T-helper 1 cell treated with Interleukin-12 subunit alpha and Interleukin-12 subunit beta and Interleukin-4 antibody, amounts not matched to agents 30 ng/mL and 1 ng/mL, for 36 hours (primary cell): ENCODE results near the gene ARL2. TPM values are rescaled to one million over a fixed set of nuclear protein-coding genes. Genes with fewer than 3 reads are reported as not detected.
"Not testable (repeated sequence)": the region's sequence is repeated elsewhere in the genome, so short reads cannot be mapped to it uniquely, and the experiment has no call there.

ENCODE experiments used
- intact Hi-C: fragments of 100-400 bp; cut with micrococcal nuclease; formaldehyde crosslinking; loops from one replicate; pipeline ENCODE4 v1.15.1; 2024
- total RNA-seq: library from RNA; stranded (reverse); gene quantifications from 2 replicates; pipeline ENCODE4 v1.2.3, GENCODE V29; 2022

ARL2 gene
- total RNA-seq, 1 donor from 2014 or later, result 55.8 TPM

- intact Hi-C loops, result no loop called here
Measured at GRCh38 chr11:65003282-65003681, 10.7 kb upstream of the ARL2 start.

- intact Hi-C loops, result not testable (repeated sequence)
Measured at GRCh38 chr11:65003968-65004367, 10.0 kb upstream of the ARL2 start.

- intact Hi-C loops, result no loop called here
Measured at GRCh38 chr11:65008016-65008415, 5.9 kb upstream of the ARL2 start.

- intact Hi-C loops, result no loop called here
Measured at GRCh38 chr11:65008873-65009272, 5.1 kb upstream of the ARL2 start.

- intact Hi-C loops, result loop anchor here (1.0 to 5.0 kb wide), 11 partner anchors 14 to 656 kb away; partner anchors contain the start of genes ATG2A, CDCA5, PPP2R5B and RPS6KA4
Measured at GRCh38 chr11:65013130-65013887, 651 bp upstream of the ARL2 start.

- intact Hi-C loops, result loop anchor here (1.0 to 5.0 kb wide), 2 partner anchors 108 to 657 kb away; partner anchors contain the start of genes FAU, MRPL49 and RPS6KA4
Measured at GRCh38 chr11:65014726-65015227, 817 bp downstream of the ARL2 start.

GRCh38 chr11:65016705-65017104 lies 2.7 kb downstream of the ARL2 start:
- intact Hi-C loops, result no loop called here

GRCh38 chr11:65017937-65018336 lies 4.0 kb downstream of the ARL2 start:
- intact Hi-C loops, result no loop called here

GRCh38 chr11:65019824-65020223 lies 5.9 kb downstream of the ARL2 start:
- intact Hi-C loops, result no loop called here

- intact Hi-C loops, result no loop called here
Measured at GRCh38 chr11:65021003-65021402, 7.0 kb downstream of the ARL2 start.

- intact Hi-C loops, result no loop called here
Measured at GRCh38 chr11:65021509-65021908, 7.5 kb downstream of the ARL2 start.

- intact Hi-C loops, result not testable (repeated sequence)
Measured at GRCh38 chr11:65023502-65023901, 9.5 kb downstream of the ARL2 start.

- intact Hi-C loops, result loop anchor here (1.0 to 5.0 kb wide), 16 partner anchors 13 to 588 kb away; partner anchors contain the start of genes ATG2A, CDCA5, FAM89B and MAP3K11
Measured at GRCh38 chr11:65026810-65027209, 12.8 kb downstream of the ARL2 start.

GRCh38 chr11:65027213-65028067 lies 13.5 kb downstream of the ARL2 start, which contains the start of gene SNX15:
SNX15 (plus strand) TSS chr11:65027439; CDS start chr11:65027538, 99 bp downstream.
- intact Hi-C loops, result loop anchor here (1.0 to 5.0 kb wide), 16 partner anchors 13 to 587 kb away; partner anchors contain the start of genes ATG2A, CDCA5, FAM89B and MAP3K11

GRCh38 chr11:65032216-65032615 lies 18.3 kb downstream of the ARL2 start:
- intact Hi-C loops, result no loop called here

GRCh38 chr11:65034423-65034822 lies 20.5 kb downstream of the ARL2 start:
- intact Hi-C loops, result no loop called here

- intact Hi-C loops, result no loop called here
Measured at GRCh38 chr11:65035579-65035978, 21.6 kb downstream of the ARL2 start.

GRCh38 chr11:65036931-65037330 lies 23.0 kb downstream of the ARL2 start:
- intact Hi-C loops, result no loop called here

GRCh38 chr11:65040520-65040846 lies 26.5 kb downstream of the ARL2 start:
- intact Hi-C loops, result loop anchor here (1.0 to 2.0 kb wide), 9 partner anchors 13 to 530 kb away; partner anchors contain the start of genes ATG2A, CDCA5, EHD1 and PPP2R5B

- intact Hi-C loops, result loop anchor here (1.0 to 2.0 kb wide), 11 partner anchors 14 to 530 kb away; partner anchors contain the start of genes ATG2A, CDCA5, EHD1 and PPP2R5B
Measured at GRCh38 chr11:65040847-65041622, 27.1 kb downstream of the ARL2 start, which contains the start of gene SAC3D1. SAC3D1 (plus strand) TSS chr11:65041210; CDS start chr11:65041293, 83 bp downstream.

GRCh38 chr11:65042891-65043290 lies 28.9 kb downstream of the ARL2 start:
- intact Hi-C loops, result no loop called here
